ENCODE measurements around the gene CD300LB.
"Not testable (repeated sequence)": the region's sequence is repeated elsewhere in the genome, so short reads cannot be mapped to it uniquely, and the experiment has no call there.

CD300LB gene

DNA sequence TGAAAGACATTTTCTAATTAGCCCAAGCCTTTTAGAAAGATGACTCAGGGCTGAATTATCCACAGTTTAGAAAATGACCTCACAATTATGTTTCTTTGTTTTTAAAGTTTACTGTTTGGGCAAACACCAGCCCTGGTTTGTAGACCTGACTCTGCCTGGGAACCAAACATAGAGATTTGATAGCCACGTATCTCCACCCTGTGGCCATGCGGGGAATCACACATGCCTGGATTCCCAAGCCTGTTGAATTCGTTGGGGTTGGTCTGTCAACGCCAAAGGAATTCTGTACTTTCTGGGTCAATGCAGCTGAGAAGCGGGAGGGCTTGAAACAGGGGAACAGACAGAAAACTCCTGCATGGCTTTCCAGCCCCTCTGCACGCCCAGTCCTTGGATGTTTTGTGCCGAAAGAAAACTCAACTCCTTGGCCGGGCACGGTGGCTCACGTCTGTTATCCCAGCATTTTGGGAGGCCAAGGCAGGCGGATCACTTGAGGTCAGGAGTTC lies 37.9 kb downstream of the CD300LB start:
- no peak for DNase-seq (ENCODE audit: low read depth)

DNA sequence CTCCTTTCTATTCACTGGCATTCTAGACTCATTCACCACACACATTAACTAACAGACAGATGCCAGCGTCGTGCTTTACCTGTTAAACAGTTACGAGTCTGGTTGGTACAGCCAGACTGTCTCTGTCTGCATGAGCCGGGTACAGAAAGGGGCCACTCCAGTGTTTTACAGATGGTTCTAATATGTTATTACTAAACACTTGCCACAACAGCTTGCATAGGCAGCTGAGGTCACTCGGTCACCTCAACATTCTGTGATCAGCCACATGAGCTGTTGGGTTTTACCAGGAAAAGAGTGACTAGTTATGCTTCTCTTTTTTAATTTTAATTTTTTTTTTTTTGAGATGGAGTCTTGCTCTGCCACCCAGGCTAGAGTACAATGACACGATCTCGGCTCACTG lies 39.6 kb downstream of the CD300LB start:
- DNase-seq (ENCODE audit: low read depth) = no peak

DNA sequence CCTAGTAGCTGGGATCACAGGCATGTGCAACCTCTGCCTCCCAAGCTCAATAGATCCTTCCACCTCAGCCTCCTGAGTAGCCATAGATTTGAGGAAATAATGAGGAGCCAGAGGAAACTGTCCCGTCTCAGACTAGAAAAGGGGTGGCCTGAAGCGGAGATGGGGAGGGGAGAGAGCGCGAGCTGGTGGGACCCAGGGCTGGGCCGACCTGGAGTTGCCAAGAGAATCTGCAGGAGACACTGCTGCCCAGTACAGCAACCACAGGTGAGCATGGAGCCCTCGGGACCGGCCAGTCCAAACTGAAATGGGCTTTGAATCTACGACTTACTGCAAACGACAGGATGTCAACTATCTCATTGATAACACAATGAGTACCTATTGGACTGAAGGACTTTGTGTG lies 40.6 kb downstream of the CD300LB start:
- no peak for DNase-seq (ENCODE audit: low read depth)

DNA sequence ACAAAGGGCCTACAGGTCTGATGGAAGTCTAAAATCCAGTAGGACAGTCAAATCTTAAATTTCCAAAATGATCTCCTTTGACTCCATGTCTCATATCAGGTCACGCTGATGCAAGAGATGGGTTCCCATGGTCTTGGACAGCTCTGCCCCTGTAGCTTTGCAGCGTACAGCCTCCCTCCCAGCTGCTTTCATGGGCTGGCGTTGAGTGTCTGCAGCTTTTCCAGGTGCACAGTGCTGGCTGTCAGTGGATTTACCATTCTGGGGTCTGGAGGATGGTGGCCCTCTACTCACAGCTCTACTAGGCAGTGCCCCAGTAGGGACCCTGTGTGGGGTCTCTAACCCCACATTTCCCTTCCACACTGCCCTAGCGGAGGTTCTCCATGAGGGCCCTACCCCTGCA lies 43.0 kb downstream of the CD300LB start:
- not testable (repeated sequence) for DNase-seq (ENCODE audit: low read depth)

DNA sequence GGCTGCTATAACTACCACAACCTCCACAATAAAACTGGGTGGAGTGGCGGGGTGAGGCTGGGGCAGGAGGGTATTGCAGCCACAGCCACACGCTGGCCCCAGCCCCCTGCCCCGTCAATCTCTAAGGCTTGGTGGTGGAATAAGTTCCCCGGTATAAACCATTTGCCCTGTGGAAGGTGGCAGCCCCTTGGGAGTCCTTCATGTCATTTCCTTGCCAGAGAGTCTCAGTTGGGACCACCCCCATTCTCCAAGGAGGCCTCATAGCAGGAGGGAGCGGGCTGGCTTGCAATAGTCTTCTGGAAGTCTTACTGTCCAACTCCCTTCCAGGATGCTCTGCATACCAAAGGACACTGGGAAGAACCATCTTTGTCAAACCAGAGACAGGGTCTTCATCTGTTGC lies 45.4 kb downstream of the CD300LB start:
- DNase-seq (ENCODE audit: low read depth) = no peak

DNA sequence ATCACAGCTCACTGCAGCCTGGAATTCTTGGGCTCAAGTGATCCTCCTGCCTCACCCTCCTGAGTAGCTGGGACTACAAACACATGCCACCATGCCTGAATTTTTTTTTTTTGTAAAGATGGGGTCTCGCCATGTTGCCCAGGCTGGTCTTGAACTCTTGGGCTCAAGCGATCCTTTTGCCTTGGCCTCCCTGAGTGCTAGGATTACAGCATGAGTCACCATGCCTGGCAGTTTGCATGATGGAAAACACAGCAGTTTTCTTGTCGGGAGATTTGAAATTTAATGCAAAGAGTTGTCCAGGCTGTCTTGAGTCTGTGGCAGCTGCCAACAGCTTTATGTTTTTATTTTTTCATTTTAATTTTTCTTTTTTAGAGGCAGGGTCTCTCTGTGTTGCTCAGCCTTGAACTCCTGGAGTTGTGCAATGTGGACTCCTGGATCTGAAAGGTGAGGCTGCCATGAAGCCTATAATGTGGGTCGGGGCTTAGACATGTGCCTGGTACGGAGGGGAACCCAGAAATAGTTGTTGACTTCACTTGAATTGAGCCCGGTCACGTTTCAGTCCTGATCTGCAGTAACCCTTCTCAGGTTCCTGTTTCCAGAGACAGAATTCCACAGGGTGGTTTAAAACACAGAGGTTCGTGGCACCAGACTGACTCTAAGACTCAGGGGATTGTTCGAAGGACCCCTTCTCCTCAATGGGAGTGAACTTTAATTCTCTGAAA lies 46.1 kb downstream of the CD300LB start:
- no peak for DNase-seq (ENCODE audit: low read depth)

DNA sequence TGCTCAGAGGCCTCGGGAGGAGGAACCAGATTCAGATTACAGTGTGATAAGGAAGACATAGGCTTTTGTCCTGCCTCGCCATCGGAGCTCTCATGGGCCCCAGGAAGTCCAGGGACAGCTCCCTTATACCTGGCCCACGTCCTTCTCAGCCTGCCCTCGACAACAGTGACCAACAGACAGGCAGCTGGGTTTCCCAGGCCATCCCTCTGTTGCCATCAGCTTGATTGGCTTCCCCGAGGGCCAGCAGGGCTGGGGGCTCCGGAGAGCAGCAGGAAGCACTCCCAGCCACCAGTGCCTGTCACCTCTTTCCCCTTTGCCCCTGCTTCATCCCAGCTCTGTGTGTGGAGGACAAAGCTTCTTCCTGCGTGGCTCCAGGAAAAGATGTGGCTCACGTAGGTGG lies 47.2 kb downstream of the CD300LB start:
- no peak for DNase-seq (ENCODE audit: low read depth)

DNA sequence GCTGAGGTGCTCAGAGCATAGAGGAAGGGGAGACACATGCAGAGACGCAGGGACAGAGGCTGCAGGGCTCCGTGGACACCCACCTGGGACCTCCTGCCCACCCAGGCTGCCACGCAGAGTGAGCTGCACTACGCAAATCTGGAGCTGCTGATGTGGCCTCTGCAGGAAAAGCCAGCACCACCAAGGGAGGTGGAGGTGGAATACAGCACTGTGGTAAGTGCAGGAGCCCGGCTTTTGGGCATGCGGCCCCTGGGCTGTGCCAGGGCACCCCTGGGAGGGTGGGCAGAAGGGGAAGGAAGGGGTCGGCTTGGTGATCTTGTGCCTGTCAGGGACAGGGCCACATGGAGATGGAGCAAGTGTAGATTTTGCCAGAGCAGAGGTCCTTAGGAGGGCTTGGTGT lies 49.7 kb downstream of the CD300LB start:
- no peak for DNase-seq (ENCODE audit: low read depth)

DNA sequence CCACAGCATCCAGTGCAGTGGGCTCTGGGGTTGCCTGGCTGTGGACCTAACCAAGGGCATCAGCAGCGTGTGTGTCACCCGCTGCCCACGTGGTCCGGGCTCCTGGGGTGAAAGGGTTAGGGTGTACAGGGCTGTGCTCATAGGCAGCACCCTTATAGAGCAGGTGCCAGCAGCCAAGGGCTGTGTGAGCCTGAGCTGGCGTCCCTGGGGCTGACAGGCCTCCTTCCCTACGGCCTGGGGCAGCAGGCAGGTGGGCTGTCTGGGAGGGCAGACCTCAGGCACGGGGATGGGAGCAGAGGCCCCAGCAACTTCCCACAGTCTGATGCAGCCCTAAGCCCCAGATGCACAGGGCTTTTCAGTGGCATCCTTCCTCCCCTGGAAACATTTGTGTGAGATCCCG lies 51.0 kb downstream of the CD300LB start:
- no peak for DNase-seq (ENCODE audit: low read depth)

DNA sequence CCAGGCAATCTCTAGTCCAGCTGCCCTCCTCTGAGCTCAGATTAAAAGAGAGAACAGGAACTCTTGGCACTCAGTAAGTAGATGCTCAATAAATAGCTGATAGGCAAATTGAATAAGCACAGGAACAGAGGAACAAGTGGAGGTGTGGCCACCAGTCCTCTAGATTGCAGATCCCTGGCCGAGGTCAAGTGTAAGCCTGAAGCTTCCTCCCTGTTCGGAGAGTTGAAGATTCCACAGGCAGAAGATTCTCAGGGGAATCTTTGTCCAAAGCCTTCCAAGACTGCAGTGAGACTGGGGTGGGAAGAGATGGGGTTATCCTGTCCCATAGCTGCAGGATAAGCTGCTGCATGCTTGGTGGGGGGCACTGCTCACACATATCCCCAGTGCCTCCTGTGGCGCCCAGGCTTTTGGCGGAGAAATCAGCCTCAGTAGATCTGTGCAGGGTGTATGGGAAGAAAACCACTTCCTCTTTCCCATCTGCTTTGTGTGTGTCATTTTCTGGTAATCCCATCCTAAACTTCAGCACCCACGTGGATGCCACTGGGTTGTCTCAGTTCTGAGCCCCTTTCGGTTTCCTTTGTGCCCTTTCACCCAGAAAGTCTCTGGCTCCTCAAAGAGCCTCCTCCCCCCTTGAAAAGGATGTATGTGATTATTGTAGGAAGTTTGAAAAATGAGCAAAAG lies 52.7 kb downstream of the CD300LB start:
- no peak for DNase-seq (ENCODE audit: low read depth)

DNA sequence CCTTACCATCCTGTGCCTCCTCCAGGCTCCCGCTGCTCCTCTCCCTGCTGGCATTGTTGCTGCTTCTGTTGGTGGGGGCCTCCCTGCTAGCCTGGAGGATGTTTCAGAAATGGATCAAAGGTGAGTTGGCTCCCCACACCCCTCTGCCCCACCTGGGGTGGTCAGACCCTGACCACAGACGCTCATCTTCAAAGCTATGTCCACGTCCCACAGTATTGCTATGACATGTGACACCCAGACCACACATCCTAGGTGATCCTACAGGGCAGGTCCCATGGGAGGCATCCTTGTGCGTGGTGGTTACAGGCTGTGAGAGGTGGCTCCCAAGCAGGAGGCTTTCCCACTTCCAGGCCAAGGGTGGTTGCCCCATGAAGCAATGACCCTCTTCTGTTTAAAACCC lies 53.9 kb downstream of the CD300LB start:
- no peak for DNase-seq (ENCODE audit: low read depth)

DNA sequence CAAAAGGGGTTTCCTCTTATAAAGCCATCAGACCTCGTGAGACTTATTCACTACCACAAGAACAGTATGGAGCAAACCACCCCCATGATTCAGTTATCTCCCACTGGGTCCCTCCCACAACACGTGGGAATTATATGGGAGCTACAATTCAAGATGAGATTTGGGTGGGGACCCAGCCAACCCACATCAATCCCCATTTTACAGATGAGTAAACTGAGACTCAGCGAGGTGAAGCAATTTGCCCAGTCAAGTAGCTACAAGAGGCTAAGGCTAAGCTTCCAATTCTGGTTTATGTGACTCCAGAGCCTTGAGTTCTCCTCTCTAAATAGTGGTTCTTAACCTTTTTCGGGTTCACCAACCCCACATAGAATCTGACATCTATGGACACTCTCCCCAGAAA lies 56.1 kb downstream of the CD300LB start:
- no peak for DNase-seq (ENCODE audit: low read depth)

DNA sequence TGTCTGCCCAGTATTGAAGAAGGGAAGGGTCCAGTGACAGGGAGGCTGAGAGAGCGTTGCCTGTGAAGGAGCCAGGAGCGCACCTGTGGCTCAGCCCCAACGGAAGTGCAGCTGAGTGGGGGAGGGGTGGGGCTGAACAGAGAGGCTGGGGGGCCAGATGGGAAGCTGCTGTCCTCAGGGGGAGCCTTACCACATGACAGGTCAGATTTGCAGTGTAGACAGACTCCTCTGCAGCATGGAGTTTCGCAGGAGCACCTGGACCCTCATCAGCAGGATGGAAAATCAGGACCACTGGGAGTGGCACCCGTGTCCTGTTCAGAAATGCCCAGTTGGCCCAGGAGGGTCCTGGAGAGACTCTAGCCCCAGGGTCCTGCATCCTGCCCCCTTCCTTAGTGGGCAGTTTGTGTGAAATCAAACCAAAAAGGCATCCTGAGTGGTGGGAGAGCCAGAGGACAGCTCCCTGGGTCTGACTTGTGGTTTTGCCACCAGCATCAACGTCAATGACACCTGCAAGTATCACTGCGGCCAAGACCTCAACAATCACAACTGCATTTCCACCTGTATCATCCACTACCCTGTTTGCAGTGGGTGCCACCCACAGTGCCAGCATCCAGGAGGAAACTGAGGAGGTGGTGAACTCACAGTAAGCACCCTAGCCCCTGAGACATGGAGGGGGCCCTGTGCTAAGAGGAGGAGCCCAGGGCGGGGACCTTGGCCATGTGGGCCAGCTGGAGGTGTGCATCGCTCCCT lies 57.1 kb downstream of the CD300LB start:
- DNase-seq (ENCODE audit: low read depth) = no peak

DNA sequence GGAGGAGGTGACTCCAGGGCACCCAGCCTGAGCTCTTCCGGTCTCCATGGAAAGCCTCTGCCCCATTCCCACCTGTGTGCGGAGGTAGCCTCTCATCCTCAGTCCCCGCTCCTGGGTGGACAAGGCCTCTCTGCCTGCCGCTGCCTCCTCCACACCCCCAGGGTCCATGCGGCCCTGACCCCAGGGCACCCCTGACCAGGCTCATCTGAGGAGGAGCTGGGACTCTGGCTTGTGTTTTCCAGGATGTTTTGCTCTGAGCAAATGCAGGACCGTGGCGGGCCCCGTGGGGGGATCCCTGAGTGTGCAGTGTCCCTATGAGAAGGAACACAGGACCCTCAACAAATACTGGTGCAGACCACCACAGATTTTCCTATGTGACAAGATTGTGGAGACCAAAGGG lies 58.0 kb downstream of the CD300LB start:
- DNase-seq (ENCODE audit: low read depth) = no peak

DNA sequence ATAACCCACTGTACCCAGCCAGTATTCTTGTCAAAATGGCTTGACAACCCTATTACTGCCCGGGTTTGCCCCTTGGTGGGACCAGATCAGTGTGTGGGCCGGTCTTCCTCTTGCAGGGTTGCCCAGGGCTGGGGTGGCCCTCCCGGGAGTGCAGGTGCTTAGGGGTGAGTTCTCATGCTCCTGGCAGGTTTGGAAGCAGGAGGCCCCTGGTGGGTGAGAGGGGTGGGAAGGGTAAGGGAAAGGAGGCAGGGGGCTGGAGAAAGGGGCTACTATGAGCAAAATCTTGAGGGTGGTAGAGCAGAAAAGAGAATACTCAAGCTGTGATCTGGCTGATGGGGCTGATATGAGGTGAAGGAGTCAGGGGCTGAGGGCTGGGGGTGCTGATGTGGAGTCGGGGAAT lies 58.4 kb downstream of the CD300LB start:
- no peak for DNase-seq (ENCODE audit: low read depth)

DNA sequence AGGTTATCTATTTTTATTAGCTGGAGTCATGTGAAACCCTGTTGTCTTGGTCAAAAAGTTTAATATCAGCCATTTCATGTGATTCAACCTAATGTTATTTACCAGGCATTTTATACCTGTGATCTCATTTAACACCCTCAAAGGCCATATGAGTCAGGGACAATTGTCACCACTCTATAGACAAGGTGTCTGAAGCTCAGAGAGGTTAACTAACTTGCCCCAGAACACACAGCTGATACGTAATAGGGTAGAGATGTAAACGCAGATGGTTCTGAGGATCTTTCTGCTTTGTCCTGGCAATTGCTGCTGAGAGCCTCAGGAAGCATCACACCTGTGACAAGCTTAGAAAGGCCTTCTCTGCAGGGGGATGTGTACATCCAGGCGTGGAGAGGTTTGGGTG lies 59.9 kb downstream of the CD300LB start:
- no peak for DNase-seq (ENCODE audit: low read depth)

All from stimulated activated CD8-positive, alpha-beta memory T cell treated with anti-CD3 and anti-CD28 coated beads, Interleukin-15, amount 100 ng/mL, for 24 hours (primary cell).